SIG-M5 treated with dmso at 0.1 percent for 504 hours (cell line): ENCODE results near the gene CARMIL1.

Experiments used
- DNase-seq: peaks from one replicate; lab custom pipeline; 2025; ENCODE audit not compliant: unreplicated experiment; lab: John Stamatoyannopoulos, UW

The CARMIL1 gene

GRCh38 chr6:25307805-25308494 lies 28.8 kb downstream of the CARMIL1 start:
- DNase-seq: no peak

- no peak for DNase-seq
Measured at GRCh38 chr6:25309886-25310285, 30.7 kb downstream of the CARMIL1 start.

GRCh38 chr6:25311331-25311840 lies 32.2 kb downstream of the CARMIL1 start:
- no peak for DNase-seq

GRCh38 chr6:25312034-25312620 lies 33.0 kb downstream of the CARMIL1 start:
- no peak for DNase-seq

GRCh38 chr6:25312703-25313102 lies 33.5 kb downstream of the CARMIL1 start:
- no peak for DNase-seq

- DNase-seq: no peak
Measured at GRCh38 chr6:25314509-25315175, 35.5 kb downstream of the CARMIL1 start.

- DNase-seq: no peak
Measured at GRCh38 chr6:25315194-25316177, 36.3 kb downstream of the CARMIL1 start.

- DNase-seq: no peak
Measured at GRCh38 chr6:25316626-25317025, 37.5 kb downstream of the CARMIL1 start.

- DNase-seq: no peak
Measured at GRCh38 chr6:25318589-25318988, 39.4 kb downstream of the CARMIL1 start.

- no peak for DNase-seq
Measured at GRCh38 chr6:25320459-25320858, 41.3 kb downstream of the CARMIL1 start.

GRCh38 chr6:25322692-25323091 lies 43.5 kb downstream of the CARMIL1 start:
- DNase-seq: no peak

- DNase-seq: no peak
Measured at GRCh38 chr6:25324066-25324762, 45.0 kb downstream of the CARMIL1 start.

- no peak for DNase-seq
Measured at GRCh38 chr6:25326126-25326525, 47.0 kb downstream of the CARMIL1 start.

GRCh38 chr6:25326960-25327359 lies 47.8 kb downstream of the CARMIL1 start:
- no peak for DNase-seq

- no peak for DNase-seq
Measured at GRCh38 chr6:25327432-25327831, 48.3 kb downstream of the CARMIL1 start.

GRCh38 chr6:25329161-25329817 lies 50.1 kb downstream of the CARMIL1 start:
- no peak for DNase-seq

- DNase-seq: no peak
Measured at GRCh38 chr6:25329982-25330381, 50.8 kb downstream of the CARMIL1 start.

GRCh38 chr6:25330796-25331685 lies 51.9 kb downstream of the CARMIL1 start:
- DNase-seq: no peak

- no peak for DNase-seq
Measured at GRCh38 chr6:25332165-25332564, 53.0 kb downstream of the CARMIL1 start.
